Measurements from ENCODE around the gene ATP2A2. TPM values are rescaled to one million over a fixed set of nuclear protein-coding genes. Genes with fewer than 3 reads are reported as not detected.
"Not testable (repeated sequence)": the region's sequence is repeated elsewhere in the genome, so short reads cannot be mapped to it uniquely, and the experiment has no call there.

Gene ATP2A2
- total RNA-seq, 1 donor: 139 TPM

DNA sequence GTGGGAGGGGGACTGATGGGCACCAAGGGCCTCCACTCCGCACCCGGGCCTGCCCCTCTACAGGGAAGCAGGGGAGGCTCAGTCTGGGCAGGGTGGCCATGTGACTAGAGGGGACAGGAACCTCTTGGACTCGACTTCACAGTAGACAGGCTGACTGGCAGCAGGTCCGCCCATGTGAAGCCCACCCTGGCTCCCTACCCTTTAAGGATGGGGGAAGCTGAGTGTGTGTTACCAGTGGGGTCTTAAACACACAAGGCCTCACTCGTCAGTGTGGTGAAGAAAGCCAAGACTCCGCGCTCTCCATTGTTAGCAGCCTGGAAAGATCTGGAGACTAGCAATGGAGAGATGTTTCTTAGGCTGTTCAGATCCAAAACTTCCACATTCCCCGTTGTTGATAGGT lies 70.1 kb downstream of the ATP2A2 start:
- no peak for TF ChIP-seq CTCF (IDR thresholded peaks at IDR 0.05; ENCODE audit: insufficient read depth, low read length)
- H3K4me3 ChIP-seq (ENCODE audit: low read depth, low read length): no peak overlapping the region
- DNase-seq (ENCODE audit: low read depth): no peak

GRCh38 chr12:110352401-110352800 lies 71.4 kb downstream of the ATP2A2 start:
- no peak overlapping the region for H3K4me3 ChIP-seq (ENCODE audit: low read depth, low read length)
- no peak for DNase-seq (ENCODE audit: low read depth)
- TF ChIP-seq CTCF (IDR thresholded peaks at IDR 0.05; ENCODE audit: insufficient read depth, low read length): no peak

GRCh38 chr12:110353211-110353965 lies 72.3 kb downstream of the ATP2A2 start:
- no peak for DNase-seq (ENCODE audit: low read depth)
- H3K4me3 ChIP-seq (ENCODE audit: low read depth, low read length): no peak overlapping the region
- TF ChIP-seq CTCF (IDR thresholded peaks at IDR 0.05; ENCODE audit: insufficient read depth, low read length): no peak

DNA sequence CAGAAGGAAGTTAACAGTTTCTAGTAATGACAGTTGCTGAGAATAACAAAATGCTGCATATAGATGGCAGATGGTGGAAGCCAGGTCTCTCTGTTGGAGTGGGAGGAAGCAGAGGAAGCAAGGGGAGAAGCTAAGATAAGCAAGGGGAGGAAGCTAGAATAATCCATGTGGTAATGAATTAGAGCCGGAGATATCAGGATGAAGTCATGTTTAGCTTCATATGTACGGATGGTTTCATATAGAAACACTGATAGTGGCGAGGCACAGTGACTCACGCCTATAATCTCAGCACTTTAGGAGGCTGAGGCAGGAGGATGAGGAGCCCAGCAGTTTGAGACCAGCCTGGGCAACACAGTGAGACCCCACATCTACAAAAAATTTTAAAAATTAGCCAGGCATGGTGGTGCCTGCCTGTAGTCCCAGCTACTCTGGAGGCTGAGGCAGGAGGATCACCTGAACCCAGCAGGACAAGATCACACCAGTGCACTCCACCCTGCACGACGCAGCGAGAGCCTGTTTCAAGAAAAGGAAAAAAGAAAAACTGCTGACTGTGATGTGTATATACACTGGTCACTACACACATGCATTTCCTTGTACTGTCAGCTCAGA lies 73.2 kb downstream of the ATP2A2 start:
- H3K4me3 ChIP-seq (ENCODE audit: low read depth, low read length): no peak overlapping the region
- TF ChIP-seq CTCF (IDR thresholded peaks at IDR 0.05; ENCODE audit: insufficient read depth, low read length): no peak
- DNase-seq (ENCODE audit: low read depth): peak; percentile 27

DNA sequence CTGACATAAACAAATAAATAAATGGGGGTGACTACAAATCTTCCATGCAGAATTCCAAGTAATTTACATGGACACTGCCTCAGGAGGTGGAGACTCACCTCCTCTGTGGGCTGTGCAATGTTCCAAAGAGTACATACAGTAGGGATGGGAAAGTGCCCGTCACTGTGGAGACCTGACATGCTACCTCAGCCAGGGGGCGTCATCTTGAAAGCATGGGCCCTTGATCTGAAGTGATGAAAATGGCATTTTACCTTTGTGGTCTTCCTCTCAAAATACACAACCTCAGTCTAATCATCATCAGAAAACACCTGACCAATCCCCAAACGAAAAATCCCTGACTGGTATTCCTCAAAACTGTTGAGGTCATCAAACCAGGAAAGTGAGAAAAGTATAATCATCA lies 74.0 kb downstream of the ATP2A2 start:
- DNase-seq (ENCODE audit: low read depth): no peak
- no peak overlapping the region for H3K4me3 ChIP-seq (ENCODE audit: low read depth, low read length)
- TF ChIP-seq CTCF (IDR thresholded peaks at IDR 0.05; ENCODE audit: insufficient read depth, low read length): no peak

GRCh38 chr12:110358384-110359097 lies 77.5 kb downstream of the ATP2A2 start:
- H3K4me3 ChIP-seq (ENCODE audit: low read depth, low read length); DNase-seq (ENCODE audit: low read depth): not testable (repeated sequence)
- peak; percentile 54 for TF ChIP-seq CTCF (IDR thresholded peaks at IDR 0.05; ENCODE audit: insufficient read depth, low read length)
